HTR-8/SVneo (cell line): Measurements from ENCODE around the gene NEK4.

ENCODE experiments used
- DNase-seq: peaks from one replicate; pipeline ENCODE4 v3.0.0; 2011; ENCODE audit warnings: low spot score, mixed read lengths; ENCODE audit not compliant: insufficient read length
- FAIRE-seq: peaks from 2 replicates; lab custom pipeline; 2011; peaks lifted over from hg19 to GRCh38; lab: Jason Lieb, UNC

NEK4 gene

DNA sequence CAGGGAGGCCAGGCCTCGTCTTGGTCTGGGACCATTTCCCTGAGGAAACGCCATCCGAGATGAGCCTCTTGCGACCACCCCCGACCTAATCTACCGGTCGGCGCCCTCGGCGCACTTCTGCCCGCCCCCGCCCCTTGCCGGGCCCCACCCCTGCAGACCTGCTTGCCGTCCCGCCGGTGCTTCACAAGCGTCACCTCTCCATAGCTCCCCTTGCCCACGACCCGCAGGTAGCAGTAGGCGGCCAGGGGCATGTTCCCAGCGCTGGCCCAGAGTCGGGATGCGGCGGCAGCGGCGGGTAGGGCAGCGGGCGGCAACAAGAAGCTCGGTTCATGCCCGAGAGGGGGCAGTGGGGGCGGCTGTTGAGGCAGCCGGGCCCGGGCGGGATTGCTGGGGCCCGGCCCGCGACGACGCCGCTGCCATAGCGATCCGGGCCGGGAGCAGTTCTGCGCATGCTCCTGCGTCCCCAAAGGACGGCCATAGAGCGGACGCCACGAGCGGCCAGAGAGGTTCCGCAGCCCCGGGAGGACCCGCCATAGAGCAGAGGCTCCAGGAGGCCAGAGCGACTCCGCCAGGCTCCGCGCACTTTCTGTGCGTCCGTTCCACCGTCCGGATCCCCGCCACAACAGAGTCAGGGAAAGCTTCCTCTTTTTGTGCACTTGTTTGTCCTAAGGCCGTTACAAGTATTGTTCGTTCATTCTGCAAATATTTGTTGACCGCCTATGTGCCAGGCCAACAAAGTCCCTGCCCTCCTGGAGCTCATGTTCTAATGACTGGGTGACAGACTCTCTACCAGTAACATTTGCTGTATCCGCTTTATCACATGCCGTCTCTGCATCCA is at the start of gene NEK4:
Gene NEK4, minus strand, starts transcription at position 445 of the 838 bp plus-strand sequence. Its CDS starts 194 bp downstream, at position 251.
- FAIRE-seq (peak; percentile 31), DNase-seq (peak; percentile 97)

DNA sequence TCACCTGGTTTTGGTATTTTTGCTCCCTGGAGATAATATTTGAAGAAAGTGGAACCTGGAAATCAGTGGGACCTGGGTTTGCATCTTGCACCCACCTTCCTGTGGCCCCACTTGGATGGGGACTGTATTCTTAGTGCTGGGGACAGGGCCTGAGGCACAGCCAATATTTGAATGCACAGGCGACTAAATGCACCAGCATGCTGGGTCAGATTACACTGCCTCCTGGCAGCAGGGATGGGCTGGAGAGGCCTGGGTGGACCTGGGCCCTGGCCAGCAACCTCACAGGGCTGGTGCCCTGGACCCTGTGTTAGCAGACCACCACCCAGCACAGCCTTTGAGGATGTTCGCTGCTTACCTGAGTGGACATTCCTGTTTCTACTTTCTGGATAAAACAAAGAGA is 49.2 kb upstream of the NEK4 start:
- DNase-seq (no peak), FAIRE-seq (no peak)

DNA sequence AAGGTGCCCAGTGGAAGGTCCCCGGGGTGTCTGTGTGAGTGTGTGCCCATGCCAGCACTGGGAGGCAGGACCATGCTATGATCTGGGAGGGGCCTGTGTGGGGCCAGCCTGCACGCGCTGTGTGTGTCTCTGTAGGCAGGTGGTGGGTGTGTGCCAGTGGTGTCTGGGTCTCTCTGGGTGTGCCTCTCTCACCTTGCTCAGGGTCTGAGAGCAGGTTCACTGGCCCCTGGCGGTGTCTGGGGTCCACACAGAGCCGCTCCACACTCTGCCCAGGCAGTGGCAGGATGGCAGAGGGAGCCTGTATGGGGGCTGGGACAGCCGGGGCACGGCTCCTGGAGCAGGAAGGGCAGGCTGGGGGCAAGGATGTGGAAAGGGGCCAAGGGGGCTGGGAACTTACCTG is 47.1 kb upstream of the NEK4 start:
- FAIRE-seq (no peak), DNase-seq (no peak)

DNA sequence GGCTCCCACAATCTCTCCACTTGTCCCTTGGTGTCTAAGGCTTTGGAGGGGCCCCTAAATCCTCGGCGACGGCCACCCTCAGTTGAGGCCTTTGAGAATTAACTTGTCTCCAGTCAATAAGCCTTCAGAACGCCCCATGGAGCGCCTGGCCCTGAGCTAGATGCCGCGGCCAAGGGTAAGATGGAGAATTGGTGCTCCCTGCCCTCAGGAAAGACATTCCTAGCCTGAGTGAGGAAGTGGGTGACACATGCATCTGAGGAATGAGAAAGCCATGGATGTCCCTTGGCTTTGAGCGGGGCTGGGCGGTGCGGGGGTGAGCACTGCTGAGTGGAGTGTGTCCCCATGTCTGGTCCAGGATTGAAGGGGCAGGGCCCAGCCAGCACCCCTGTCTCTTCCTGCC is 46.5 kb upstream of the NEK4 start:
- DNase-seq: no peak
- FAIRE-seq: no peak

DNA sequence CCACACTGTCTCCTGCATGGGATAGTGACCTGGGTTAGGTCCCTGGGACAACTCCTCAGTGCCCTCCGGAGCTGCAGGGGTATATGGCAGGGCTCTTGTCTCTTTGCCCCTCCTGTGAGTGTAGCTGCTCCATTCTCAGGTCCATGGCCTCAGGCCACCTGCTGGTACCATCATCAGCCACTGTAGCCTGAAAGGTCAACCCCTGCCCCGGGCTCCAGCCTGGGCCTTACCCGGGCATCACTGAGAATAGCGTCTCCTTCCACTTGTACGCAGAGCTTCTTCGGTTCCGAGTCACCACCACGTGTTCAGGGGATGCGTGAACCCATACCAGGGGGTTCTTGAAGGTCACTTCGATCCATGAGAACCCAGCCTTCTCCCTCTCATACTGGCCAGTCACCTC is 45.9 kb upstream of the NEK4 start:
- no peak for FAIRE-seq
- DNase-seq: no peak

DNA sequence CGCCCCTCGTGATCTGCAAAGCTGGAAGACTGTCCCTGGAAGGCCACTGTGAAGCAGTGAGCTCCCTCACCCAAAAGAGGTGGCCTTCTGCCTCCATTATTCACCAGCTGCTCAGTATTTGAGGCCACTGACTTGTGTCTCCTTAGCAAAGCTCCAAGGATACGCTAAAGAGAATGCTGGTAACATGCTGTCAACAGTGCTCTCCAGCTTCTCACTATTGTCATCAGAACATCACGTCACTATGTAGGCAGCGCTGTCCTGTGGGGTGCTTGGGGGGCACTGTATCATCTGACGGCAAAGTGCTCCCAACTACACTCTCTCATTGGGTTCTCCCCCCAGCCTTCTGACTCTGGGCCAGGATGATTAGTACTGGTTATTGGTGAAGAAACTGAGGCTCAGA is 45.5 kb upstream of the NEK4 start:
- DNase-seq (no peak), FAIRE-seq (no peak)

DNA sequence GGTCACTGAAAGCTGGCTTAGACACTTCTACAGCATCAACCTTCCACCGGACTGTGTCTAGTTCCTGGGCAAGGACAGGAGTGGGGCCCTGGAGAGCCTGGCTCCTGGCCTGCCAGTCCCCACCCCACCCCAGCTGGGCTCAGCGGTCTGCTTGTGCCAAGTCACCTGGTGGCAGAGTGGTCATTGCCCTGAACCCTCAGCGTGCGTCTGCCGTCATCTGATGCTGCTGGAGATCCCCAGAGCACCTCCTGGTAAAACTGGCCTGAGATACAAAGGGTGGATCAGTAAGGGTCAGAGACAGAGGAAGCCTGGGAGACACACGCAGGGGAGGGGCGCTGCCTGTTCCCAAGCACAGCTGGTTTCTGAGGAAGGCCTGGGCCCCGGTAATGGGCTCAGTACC is 43.1 kb upstream of the NEK4 start:
- FAIRE-seq (no peak), DNase-seq (no peak)

DNA sequence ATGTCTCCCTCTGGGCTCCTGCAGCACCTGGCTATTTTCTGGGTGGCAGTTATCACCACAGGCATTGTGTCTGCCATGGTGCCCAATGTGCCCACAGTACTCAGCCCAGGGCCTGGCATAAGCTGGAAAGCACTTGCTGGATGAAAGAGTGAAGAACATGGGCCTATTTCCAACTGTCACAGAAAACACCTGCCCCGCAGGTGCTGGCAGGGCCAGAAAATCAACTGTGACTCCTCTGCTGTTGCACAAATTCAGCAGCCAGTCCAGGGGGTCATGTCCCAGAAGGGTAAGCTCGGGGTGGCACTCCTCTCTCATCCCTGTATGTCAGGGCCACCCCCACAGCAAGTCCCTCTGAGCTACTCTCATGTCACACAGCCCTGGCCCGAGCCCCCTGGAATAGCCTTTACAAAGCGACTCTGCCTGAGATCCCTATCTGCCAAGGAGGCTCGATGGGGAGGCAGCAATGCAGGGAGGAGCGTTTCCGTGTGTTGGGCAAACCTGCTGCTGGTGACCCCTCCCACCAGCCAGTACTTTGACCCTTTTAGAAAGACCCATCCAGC is 40.8 kb upstream of the NEK4 start:
- DNase-seq (no peak), FAIRE-seq (no peak)

DNA sequence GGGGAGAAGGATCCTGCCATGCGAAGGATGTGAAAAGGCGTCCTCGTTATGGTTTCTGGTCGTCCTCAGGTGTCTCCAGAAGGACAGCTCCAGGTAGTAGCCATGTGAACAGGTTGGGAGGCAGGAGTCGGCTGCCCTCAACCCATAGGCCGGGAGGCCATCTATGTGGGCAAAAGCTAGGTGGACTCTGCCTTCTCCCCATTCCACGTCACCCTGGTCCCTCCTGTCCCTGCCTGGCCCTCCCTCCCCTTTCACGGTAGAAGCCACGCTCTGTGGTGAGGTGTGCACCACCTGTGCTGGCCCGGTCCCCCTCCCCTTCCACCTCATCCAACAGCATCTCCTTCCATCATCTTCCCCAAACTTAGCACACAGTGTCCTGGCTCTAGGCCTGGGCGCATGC is 40.2 kb upstream of the NEK4 start:
- no peak for FAIRE-seq
- no peak for DNase-seq

DNA sequence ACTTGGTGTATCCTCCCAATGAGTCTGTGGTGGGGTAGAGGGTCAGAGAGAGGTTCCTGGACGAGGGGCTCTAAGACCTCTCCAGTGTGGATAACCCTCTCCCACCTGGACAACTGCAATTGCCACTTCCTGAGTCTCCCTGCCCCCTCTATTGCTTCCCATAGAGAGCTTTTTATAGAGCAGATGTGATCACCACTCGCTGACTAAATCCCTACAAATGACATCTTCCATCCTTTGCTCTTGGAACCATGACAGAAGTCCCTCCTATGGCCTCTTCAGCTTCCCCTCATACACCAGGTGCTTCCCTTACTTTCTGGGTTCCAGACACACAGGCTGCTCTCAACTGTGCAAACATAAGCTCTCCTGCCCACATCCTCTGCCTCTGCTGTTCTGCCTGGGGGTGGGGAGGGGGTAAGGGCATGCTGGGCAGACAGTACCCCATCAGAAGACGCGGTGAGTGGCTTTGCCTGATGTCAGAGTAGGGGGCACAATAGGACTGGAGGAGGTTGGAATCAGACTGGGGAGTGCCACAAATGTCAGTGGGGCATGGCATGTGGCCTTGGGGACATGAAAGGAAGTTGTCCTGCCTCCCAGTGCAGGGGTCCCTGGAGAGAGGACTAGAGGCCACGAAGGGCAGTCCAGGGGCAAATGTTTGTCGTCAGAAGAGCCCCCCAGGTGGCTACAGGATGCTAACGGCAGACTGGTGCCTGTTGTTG is 39.1 kb upstream of the NEK4 start:
- FAIRE-seq (no peak), DNase-seq (no peak)

DNA sequence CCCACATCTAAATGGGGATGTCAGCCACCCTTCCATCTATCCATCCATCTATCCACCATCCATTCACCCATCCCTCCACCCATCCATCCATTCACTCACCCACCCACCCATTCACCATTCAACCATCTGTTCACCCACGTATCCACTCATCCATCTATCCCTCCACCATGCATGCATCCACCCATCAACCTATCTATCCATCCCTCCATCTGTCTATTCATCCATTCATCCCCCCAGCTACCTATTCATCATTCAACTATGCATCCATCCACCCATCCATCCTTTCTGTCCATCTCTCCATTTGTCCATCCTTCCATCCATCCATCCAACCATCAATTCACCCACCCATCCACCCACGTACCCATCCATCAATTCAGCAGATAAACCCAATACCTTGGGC is 38.4 kb upstream of the NEK4 start:
- peak; percentile 9 for FAIRE-seq
- DNase-seq: no peak

DNA sequence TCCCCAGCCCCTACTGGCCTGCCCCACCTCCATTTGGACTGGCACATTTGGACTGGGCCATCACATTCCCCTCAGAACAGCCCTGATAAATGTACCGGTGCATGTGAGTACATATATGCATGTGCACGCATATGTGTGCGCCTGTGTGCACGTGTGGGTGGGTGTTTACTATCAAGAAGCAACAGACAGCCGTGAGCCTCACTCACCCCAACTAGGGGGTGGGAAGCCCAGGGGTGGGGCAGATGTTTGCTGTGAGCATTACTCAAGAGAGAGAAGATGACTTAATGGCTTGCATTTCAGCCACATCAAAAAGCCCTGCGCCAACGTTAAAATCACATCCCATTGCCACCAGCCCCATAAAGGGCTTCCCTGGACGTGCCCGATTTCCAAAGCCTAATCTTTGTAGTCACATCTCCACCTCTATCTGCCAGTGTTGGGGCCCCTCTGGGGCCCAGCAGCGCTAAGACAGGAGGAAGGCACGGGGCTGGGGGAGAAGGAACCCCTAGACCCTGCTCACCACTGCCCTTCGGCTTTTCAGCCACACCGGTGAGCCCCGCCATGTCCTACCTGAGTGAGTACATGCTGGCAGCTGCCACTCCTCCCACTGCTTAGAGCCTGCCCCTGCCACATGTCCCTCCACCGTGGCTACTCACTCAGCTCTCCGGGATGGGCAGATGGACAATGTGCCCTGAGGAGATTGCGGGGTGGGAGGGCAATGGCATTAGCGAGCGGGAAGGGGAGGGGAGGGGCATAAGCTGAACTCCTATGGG is 34.7 kb upstream of the NEK4 start:
- no peak for DNase-seq
- FAIRE-seq: no peak

DNA sequence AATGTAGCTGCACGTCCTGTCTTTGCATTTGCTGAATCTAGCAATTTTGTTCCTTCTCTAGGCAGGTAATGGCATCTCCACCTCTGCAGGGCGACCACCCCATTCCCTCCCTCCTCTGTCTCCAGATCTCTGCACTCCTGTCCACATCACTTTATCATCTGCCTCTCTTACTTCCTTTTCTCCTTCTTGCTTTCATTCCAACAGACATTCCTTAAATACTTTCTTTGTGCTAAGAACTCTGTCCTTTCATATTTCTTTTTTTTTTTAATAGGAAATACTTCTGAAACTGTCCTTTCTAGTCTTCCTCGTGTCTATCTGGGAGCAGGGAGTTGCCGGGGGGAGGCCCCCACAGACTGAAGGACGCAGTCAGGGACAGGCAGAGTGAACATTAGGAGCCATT is 31.1 kb upstream of the NEK4 start:
- FAIRE-seq (no peak), DNase-seq (no peak)

DNA sequence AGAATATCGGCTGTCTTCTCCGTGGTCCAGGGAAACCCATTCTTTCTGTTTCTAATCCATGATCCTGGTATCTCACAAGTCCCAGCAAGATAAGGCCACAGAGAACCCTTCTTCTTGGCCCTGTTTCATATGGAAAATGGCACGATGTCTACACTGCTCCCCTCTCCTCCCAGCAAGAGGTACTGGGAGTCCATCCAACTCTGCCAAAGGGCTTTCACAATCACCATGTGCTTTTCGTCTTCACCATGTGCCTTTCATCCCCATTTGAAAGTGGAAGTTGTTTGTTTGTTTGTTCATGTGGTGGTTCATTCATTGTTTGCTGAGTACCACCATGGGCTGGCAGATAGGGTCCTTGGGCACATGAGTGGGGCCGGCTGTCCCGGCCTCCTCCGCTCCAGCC is 29.3 kb upstream of the NEK4 start:
- no peak for FAIRE-seq

DNA sequence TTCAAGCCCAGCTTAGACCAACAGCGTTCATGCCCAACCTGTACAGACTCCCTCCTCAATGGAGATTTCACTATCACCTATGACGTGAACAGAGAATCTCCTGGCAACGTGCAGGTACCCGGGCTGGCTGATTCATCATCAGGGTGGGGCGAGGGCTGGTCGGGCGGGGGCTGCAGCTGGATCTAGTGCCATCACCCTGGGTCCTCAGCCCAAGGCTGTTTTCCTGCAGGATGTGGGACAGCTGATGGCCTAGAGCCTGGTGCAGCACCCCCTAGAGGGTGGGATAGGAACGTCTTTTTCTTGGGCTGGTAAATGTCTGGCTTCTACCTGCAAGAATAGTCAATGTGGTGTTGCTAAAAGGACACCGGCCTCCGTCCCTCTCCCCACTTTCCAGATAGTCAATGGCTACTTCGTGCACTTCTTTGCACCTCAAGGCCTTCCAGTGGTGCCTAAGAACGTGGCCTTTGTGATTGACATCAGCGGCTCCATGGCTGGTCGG is 28.3 kb upstream of the NEK4 start:
- DNase-seq: peak; percentile 52
- FAIRE-seq: peak; percentile 78

More for the DNA sequence above, 29.3 kb upstream of the NEK4 start:
- no peak for DNase-seq

DNA sequence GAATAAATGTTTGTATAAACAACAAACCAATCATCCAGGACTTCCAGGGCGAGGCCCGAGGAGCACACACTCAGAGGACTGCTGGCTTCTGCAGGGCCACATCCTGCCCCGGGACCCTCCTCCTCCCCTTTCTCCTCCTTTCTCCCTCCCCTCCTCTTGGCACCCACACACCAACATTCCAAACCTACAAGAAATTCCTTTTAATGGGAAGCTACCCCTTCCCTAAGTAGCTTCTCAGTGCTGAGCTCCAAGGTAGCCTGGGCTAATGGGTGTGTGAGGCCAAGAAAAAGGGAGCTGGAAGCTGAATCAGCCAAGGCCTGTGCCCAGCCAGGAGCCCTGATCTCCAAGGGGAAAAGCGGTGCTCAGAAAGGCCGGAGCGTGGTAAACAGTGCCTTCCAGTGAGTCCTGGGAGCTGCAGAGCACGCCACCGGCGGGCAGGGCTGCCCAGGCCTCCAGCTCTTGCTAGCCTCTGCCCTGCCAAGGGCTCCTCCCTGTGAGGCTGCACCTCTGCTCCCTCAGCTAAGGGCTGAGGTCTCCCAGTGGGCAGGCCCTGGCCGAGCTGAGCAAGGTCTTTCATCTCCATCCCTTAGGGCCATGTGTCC is 27.7 kb upstream of the NEK4 start:
- no peak for DNase-seq
- FAIRE-seq: no peak

DNA sequence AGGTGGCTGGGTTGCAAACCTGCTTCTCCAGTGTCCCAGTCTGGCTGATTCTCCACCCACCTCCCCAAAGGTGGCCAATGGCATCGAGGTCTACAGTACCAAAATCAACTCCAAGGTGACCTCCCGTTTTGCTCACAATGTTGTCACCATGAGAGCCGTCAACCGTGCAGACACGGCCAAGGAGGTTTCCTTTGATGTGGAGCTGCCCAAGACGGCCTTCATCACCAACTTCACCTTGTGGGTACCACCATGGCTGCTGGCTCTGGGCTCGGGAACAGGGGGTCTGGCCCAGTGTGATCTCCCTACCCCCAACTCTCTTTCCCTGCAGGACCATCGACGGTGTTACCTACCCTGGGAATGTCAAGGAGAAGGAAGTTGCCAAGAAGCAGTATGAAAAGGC is 25.7 kb upstream of the NEK4 start:
- FAIRE-seq: no peak

DNA sequence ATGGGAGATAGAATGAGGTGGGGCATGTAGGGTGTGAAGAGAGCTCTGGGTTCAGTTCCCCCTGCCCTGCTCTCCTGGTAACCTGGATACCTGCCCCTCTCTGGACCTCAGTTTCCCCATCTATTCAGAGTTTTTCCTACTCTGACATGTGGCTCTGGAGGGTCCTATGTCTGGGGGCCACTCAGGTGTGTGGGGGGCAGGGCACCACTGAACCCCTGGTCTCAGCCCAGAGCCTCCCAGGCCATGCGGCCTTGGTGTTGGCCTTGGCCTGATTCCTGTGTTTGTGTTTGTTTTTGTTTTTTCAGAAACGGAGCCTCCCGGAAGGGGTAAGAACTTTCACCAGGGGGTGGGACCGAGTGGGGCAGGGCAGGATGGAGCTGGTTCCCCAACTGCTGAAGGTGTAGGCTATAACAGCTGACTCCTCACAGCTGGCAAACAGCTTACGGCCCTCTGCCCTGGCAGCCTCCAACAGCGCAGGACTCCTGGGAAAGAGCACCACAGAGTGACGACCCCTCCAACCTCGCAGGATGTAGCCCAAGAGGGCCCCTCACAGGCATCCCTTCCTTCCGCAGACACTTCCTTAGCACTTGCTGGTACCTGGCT is 24.7 kb upstream of the NEK4 start:
- FAIRE-seq: no peak
- DNase-seq: no peak

More for the DNA sequence above, 25.7 kb upstream of the NEK4 start:
- no peak for DNase-seq

DNA sequence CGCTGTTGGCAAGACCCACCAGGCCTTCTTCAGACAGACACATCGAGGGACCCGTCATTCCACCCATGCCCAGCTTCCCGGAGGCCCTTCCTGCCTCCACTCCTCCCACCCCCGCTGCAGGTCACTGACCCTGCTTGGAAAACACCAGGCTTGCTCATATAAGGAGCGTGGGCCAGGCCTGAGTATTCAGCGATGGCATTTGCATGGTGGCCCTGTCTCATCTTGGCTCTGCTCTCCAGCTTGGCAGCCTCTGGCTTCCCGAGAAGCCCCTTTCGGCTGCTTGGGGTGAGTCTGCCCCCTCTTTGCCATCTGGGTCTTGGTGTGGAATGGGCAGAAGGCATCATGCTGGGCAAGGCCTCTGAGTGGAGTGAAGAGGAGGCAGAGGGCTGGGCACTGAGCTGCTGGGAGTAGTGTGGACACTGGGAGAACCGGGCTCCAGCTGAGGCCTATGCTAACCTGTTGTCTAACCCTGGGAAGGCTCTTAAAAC is 23.9 kb upstream of the NEK4 start, which contains the start of gene ITIH3:
Gene ITIH3, plus strand, starts transcription at position 185 of the 488 bp plus-strand sequence. Its CDS starts 8 bp downstream, at position 193.
- no peak for DNase-seq
- no peak for FAIRE-seq
